Muscle of leg (tissue), 11 donors: ENCODE measurements around the gene IZUMO1. TPM values are rescaled to one million over a fixed set of nuclear protein-coding genes. Genes with fewer than 3 reads are reported as not detected.
A peak's percentile ranks its signal among the peaks of the same experiment; 100 is the strongest.
"Not testable (repeated sequence)": the region's sequence is repeated elsewhere in the genome, so short reads cannot be mapped to it uniquely, and the experiment has no call there.

Source experiments
- DNase-seq: peaks from one replicate; pipeline ENCODE4 v3.0.0; 2013
- H3K27ac ChIP-seq: one replicate; pipeline ENCODE4 v1.5.1; 2013; ENCODE audit warnings: mild to moderate bottlenecking, low read length, control low read depth
- H3K27me3 ChIP-seq: one replicate; pipeline ENCODE4 v1.6.1; 2013; ENCODE audit warnings: low read length; ENCODE audit not compliant: control insufficient read depth, insufficient read depth
- H3K36me3 ChIP-seq: one replicate; pipeline ENCODE4 v1.6.1; 2013; ENCODE audit warnings: low read length; ENCODE audit not compliant: control insufficient read depth, insufficient read depth
- H3K4me1 ChIP-seq: one replicate; pipeline ENCODE4 v1.6.1; 2013; ENCODE audit warnings: low read length; ENCODE audit not compliant: control insufficient read depth, insufficient read depth
- H3K4me3 ChIP-seq: one replicate; pipeline ENCODE4 v1.5.1; 2013; ENCODE audit warnings: low read length, control low read depth
- H3K9me3 ChIP-seq: replicated peaks from 2 replicates; pipeline ENCODE4 v1.6.1; 2013; ENCODE audit warnings: low read depth, low read length; ENCODE audit not compliant: control insufficient read depth
- WGBS: methylation state at CpG from one replicate; pipeline ENCODE4 v1.1.5; 2013; ENCODE audit warnings: missing lambda C conversion rate; ENCODE audit not compliant: insufficient coverage; 5-methylcytosine and 5-hydroxymethylcytosine counted together
- polyA plus RNA-seq, 8 donors: library from polyadenylated mRNA; unstranded; fragments of 120-200 nt; gene quantifications; one replicate each; pipeline versions ENCODE4 v1.2.1 to v1.2.3, GENCODE V29; 2013; ENCODE audit warnings: inconsistent platforms in 1 of 8, low replicate concordance in 1 of 8; ENCODE audit not compliant: insufficient read length in 8 of 8, insufficient read depth in 1 of 8
- total RNA-seq: library from RNA; stranded (reverse); fragments of 120-200 nt; gene quantifications from one replicate; pipeline ENCODE4 v1.2.4, GENCODE V29; 2013

IZUMO1 gene
- total and polyA plus RNA-seq, 9 donors = 0.04 to 1.1 (median 0.76) TPM

- Histone ChIP-seq H3K9me3 (peaks cover 2% of the 10 kb centered on the region), H3K36me3 (no peaks in the 10 kb centered on the region), H3K4me3 (no peak overlapping the region), H3K4me1 (peaks cover 7% of the 10 kb centered on the region), H3K27ac (no peak overlapping the region), H3K27me3 (no peaks in the 10 kb centered on the region)
- no peak for DNase-seq
- no CpG with 5 or more reads among the region's 1 CpG for WGBS
These were observed 32.9 kb upstream of the IZUMO1 start for GRCh38 chr19:48779636-48780035.

- Histone ChIP-seq H3K36me3 (no peaks in the 10 kb centered on the region), H3K9me3 (peaks cover 2% of the 10 kb centered on the region), H3K27ac (no peak overlapping the region), H3K4me1 (peaks cover 6% of the 10 kb centered on the region), H3K27me3 (no peaks in the 10 kb centered on the region), H3K4me3 (no peak overlapping the region)
- no peak for DNase-seq
- WGBS = 87% methylated on average over 6 of the region's 12 CpGs
These were observed 31.0 kb upstream of the IZUMO1 start for GRCh38 chr19:48777720-48778119.

GRCh38 chr19:48777139-48777538, 30.4 kb upstream of the IZUMO1 start:
- peaks cover 2% of the 10 kb centered on the region for H3K9me3 ChIP-seq
- H3K4me3 ChIP-seq = no peak overlapping the region

GRCh38 chr19:48772503-48772953, 25.8 kb upstream of the IZUMO1 start:
- H3K9me3 ChIP-seq = no peaks in the 10 kb centered on the region
- H3K4me3 ChIP-seq = no peak overlapping the region
- H3K4me1 ChIP-seq = peaks cover 5% of the 10 kb centered on the region
- no peaks in the 10 kb centered on the region for H3K36me3 ChIP-seq
- H3K27ac ChIP-seq = no peak overlapping the region
- peaks cover 9% of the 10 kb centered on the region for H3K27me3 ChIP-seq
- peak; percentile 54 for DNase-seq
- 49% methylated on average over 4 of the region's 13 CpGs for WGBS

More at GRCh38 chr19:48777139-48777538, 30.4 kb upstream of the IZUMO1 start:
- WGBS = no CpG with 5 or more reads among the region's 5 CpGs
- no peaks in the 10 kb centered on the region for H3K36me3 ChIP-seq
- H3K4me1 ChIP-seq = no peaks in the 10 kb centered on the region
- no peaks in the 10 kb centered on the region for H3K27me3 ChIP-seq
- no peak overlapping the region for H3K27ac ChIP-seq
- no peak for DNase-seq

GRCh38 chr19:48770734-48771472, 24.2 kb upstream of the IZUMO1 start:
- Histone ChIP-seq H3K4me1 (peaks cover 5% of the 10 kb centered on the region), H3K36me3 (no peaks in the 10 kb centered on the region), H3K9me3 (no peaks in the 10 kb centered on the region), H3K4me3 (no peak overlapping the region), H3K27me3 (peaks cover 9% of the 10 kb centered on the region), H3K27ac (no peak overlapping the region)
- DNase-seq = no peak
- WGBS = 69% methylated on average over 8 of the region's 20 CpGs

GRCh38 chr19:48770266-48770665, 23.6 kb upstream of the IZUMO1 start:
- Histone ChIP-seq H3K36me3 (no peaks in the 10 kb centered on the region), H3K4me1 (peaks cover 5% of the 10 kb centered on the region), H3K27me3 (peaks cover 14% of the 10 kb centered on the region), H3K9me3 (no peaks in the 10 kb centered on the region), H3K4me3 (no peak overlapping the region), H3K27ac (no peak overlapping the region)
- DNase-seq = no peak
- no CpG with 5 or more reads among the region's 7 CpGs for WGBS

- H3K4me3 ChIP-seq = no peak overlapping the region
- WGBS = 61% methylated on average over 9 of the region's 11 CpGs
- peaks cover 5% of the 10 kb centered on the region for H3K4me1 ChIP-seq
- H3K36me3 ChIP-seq = no peaks in the 10 kb centered on the region
- no peaks in the 10 kb centered on the region for H3K9me3 ChIP-seq
- H3K27ac ChIP-seq = no peak overlapping the region
- H3K27me3 ChIP-seq = peaks cover 16% of the 10 kb centered on the region
- no peak for DNase-seq
These were observed 22.4 kb upstream of the IZUMO1 start for GRCh38 chr19:48768994-48769713.

- H3K4me1 ChIP-seq, H3K36me3 ChIP-seq, H3K4me3 ChIP-seq, DNase-seq, H3K9me3 ChIP-seq, H3K27ac ChIP-seq: not testable (repeated sequence)
- WGBS = 14% methylated on average over 1 of the region's 6 CpGs
- H3K27me3 ChIP-seq = peaks cover 21% of the 10 kb centered on the region
These were observed 21.6 kb upstream of the IZUMO1 start for GRCh38 chr19:48768171-48768753.

- H3K27ac ChIP-seq, H3K9me3 ChIP-seq, H3K4me1 ChIP-seq, DNase-seq, H3K36me3 ChIP-seq, H3K4me3 ChIP-seq: not testable (repeated sequence)
- H3K27me3 ChIP-seq = peaks cover 29% of the 10 kb centered on the region
- WGBS = 57% methylated on average over 1 of the region's 5 CpGs
These were observed 19.1 kb upstream of the IZUMO1 start for GRCh38 chr19:48765816-48766215.

- H3K4me3 ChIP-seq = no peak overlapping the region
- 70% methylated on average over 12 of the region's 16 CpGs for WGBS
- no peaks in the 10 kb centered on the region for H3K36me3 ChIP-seq
- H3K4me1 ChIP-seq = peaks cover 3% of the 10 kb centered on the region
- H3K27me3 ChIP-seq = peaks cover 26% of the 10 kb centered on the region
- no peaks in the 10 kb centered on the region for H3K9me3 ChIP-seq
- DNase-seq = no peak
- peak overlapping the region; percentile 62 for H3K27ac ChIP-seq
These were observed 13.9 kb upstream of the IZUMO1 start for GRCh38 chr19:48760504-48761205.
